CD1c-positive myeloid dendritic cell (primary cell): ENCODE data around the gene FMNL2.

Source experiments
- DNase-seq: peaks from one replicate; pipeline ENCODE4 v3.0.0-alpha.2; 2016; ENCODE audit errors: extremely low spot score

Gene FMNL2

DNA sequence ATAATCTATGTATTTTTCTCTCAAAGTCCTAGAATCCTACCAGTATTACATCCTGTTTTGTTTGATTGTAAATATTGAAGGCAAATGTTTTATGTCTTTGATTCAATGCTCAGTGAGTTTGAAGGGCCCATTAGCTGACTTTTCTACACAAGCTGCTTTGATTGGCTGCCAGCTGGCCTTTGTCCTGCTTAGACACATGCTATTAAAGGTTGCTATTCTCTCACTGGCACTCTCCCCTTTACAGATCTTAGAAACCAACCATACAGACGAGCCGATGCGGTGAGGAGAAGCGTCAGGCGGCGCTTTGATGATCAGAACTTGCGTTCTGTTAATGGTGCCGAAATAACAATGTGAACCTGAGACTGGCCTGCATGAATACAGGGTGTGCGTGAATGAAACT is 312.6 kb downstream of the FMNL2 start:
- DNase-seq, result no peak

DNA sequence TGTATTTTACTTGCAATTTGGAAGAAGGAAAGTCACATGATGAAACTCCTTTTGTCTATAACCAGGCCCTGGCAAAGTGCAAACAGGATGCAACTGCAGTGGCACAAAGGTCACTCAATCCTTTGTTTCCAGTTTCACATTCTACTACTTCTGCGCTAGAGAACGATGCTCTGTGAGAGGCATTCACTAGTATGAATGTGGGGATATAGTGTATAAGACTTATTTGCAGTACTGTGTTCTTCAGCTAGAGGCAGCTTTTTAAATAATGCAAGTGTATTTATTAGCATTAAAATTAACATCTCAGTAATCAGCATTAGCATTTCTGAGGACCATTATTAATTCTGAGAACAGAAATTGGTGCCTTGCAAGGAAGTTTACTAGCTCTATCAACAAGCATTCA is 313.4 kb downstream of the FMNL2 start:
- DNase-seq, result no peak

DNA sequence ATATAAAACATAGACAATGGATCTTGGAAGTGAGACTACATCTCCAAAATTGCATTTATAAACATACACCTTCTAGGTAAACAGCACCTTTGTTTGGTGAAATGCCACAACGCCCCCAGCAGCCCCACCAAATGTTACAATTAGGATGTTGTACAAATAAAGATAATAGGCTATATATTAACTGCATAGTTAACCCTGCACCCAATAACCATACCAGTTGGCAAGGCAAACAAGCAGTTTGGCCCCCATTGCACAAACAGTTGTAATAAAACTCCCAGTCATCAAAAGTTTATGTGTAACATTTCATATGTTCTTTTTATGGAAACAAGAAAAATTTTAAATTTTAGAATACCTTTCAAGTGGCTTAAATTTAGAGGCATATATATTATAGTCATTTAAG is 315.0 kb downstream of the FMNL2 start:
- DNase-seq, result no peak

DNA sequence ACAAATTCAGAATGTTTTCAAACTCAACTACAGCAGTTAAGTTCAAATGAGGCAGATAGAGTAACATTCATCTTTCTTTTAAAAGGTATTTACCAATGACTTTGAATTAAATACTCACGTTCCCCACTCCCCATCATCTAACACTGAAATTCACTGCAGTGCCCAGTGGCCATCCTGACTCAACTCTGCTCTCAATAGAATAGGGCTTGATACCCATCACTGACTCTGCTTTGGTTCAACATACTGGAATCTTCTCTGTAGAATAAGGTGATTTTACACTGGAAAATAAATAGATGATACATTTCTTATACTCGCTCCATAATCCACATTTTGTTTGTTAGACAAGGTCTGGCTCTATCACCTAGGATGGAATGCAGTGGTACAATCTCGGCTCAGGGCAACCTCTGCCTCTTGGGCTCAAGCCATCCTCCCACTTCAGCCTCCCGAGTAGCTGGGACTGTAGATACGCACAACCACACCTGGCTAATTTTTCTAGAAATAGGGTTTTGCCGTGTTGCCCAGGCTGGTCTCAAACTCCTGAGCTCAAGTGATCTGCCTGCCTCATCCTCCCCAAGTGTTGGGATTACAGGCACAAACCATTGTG is 315.9 kb downstream of the FMNL2 start:
- DNase-seq, result no peak

DNA sequence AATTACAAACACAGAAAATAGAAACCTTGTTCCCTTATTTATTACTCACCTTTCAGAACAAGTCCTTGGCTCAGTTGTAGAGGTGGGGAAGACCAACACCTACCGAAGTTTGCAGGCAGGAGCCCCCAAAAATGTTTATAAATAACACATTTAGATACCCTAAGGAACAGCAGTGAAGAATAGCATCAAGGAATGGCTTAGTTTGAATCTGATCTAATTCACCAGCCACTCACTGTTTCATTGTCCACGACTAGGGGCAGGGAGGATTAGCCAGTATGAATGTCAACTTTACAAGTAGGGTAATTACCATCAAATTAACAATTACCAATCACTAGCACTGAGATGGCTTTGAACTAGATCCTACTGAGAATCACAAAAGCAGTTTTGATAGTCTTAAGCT is 316.9 kb downstream of the FMNL2 start:
- no peak for DNase-seq

DNA sequence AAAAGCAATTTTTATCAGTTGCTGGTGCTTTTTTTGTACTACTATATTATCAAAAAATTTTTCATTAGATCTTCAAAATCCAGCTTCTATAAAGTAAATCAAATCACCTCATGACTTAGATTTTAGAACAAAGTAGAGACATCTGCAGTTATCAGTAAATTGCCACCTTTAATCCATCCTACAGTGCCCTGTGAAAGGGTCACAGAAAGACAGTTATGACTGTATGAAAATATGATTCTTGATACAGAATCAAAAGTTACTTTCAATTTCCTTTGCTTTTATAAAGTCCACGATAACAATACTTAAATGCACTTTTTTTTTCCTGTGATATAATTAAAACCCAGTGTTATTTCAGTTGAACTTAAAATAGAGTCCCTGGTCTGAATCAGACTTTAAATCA is 320.9 kb downstream of the FMNL2 start:
- no peak for DNase-seq

DNA sequence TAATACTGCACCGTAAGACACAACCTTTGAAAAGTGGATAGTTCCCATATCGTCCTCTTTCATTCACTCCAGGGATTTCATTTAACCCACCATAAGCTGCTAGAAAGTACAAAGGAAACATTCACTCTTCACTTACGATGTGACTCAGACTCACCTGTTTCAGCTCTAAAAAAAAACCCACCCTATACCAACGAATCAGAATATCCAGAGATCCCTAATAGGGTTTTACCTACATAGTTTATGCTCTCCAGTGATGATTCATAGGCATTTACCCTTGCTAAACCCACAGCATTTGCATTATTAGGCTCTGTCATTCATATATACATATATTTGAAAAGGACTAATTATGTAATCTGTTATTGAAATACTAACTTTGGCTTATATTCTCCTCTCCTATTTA is 322.1 kb downstream of the FMNL2 start:
- DNase-seq, result no peak

DNA sequence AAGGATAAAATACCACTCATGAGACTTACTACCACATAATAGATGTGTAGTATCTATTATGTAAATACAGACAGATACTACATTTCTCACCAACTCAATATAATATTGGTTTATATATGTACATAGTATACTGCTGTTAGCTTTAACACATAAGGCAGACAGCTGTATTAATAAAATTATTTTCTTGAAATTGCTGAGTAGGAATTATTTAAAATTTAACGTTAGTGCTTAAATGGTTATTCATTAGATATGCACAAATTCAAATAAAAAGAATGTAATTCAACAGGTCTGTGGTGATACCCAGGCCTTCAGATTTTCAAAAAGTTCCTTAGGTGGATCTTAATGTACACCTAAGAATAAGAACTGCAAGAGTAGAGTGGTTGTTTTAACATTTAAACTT is 323.2 kb downstream of the FMNL2 start:
- no peak for DNase-seq

DNA sequence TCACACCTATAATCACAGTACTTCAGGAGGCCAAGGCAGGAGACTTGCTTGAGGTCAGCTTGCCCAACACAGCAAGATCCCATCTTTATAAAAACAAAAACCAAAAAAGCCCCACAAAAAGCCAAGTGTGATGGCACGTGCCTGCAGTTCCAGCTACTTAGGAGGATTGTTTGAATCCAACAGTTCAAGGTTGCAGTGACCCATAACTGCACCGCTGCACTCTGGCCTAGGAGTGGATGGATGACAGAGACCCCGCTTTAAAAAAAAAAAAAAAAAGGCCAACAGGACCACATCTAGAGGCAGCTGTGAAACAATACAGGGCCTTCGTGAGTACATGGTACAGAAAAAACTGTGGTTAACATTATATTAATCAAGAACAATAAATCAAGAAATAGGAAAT is 326.1 kb downstream of the FMNL2 start:
- no peak for DNase-seq

DNA sequence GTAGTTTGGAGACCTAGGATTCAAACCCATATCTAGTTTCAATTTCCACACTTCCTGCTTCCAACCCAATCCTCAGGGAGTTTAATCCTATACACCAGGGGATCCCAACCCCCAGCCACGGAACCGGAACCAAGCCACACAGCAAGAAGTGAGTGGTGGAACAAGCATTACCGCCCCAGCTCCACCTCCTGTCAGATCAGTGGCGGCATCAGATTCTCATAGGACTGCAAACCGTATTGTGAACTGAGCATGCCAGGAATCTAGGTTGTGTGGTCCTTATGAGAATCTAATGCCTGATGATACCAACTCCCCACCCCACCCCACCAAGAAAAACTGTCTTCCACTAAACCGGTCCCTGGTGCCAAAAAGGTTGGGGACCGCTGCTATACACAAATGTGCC is 329.8 kb downstream of the FMNL2 start:
- DNase-seq, result no peak

DNA sequence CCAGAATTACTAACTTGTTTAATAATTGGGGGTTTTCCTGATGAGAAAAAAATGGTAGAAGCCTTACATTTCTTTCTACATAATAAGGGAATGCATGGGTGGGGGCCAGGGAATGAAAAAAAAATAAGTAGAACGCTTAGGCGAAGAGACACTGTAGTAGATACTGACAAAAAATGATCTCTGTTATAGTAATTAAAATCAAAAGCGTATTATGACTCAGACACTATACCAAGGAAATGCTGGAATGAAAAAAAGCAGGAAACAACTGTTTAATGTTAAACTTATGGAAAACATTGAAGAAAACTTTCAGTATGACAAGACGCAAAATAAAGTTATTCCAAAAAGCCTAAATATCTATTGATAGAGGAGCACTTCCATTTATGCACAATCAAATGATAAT is 339.4 kb downstream of the FMNL2 start:
- no peak for DNase-seq

DNA sequence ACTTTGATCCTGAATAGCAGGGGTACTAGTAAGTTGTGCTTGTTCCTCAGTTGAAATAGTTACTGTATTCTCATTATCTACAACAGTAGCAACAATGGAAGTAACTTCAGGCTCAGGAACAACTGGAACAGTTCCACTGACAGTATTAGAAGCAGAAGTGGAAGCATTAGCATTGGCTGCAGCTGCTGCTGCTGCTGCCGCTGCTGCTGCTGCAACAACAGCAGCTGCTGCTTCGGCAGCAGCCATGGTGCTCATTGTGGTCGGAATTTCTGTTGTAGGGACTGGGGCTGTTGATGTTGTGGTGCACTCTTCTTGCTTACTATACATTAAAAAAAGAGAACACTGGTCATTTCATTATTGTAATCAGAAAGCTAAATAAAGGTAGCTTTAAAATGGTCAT is 341.5 kb downstream of the FMNL2 start:
- DNase-seq, result no peak

DNA sequence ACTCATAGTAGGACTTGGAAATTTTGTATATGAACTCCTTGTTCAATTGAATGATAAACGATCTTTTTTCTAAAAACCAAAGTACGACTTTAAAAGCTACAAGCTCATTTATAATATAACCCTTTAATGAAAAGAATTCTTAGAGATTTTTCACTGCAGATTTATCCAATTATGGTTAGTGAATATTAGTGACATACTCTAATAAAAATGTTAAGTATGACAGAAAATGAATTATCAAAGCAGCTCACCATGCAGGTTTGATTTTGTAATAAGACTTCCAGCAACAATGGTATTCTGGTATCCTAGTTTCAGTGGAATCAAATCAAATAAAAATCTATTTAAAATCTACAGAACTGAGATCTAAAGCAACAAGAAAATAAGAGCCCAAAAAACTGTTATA is 343.8 kb downstream of the FMNL2 start:
- no peak for DNase-seq

DNA sequence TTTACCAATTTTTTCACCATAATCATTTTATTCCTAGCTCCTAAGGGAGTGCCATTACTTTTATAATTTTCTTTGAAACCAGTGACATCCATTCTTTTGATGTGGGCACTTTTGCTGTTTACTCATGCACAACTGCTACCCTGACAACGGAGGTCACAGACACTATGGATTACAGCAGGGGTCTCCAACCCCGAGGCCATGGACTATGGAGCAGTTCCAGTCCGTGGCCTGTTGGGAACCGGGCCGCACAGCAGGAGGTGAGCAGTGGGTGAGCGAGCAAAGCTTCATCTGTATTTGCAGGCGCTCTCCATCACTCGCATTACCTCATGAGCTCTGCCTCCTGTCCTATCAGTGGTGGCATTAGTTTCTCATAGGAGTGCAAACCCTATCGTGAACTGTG is 347.7 kb downstream of the FMNL2 start:
- DNase-seq, result no peak

DNA sequence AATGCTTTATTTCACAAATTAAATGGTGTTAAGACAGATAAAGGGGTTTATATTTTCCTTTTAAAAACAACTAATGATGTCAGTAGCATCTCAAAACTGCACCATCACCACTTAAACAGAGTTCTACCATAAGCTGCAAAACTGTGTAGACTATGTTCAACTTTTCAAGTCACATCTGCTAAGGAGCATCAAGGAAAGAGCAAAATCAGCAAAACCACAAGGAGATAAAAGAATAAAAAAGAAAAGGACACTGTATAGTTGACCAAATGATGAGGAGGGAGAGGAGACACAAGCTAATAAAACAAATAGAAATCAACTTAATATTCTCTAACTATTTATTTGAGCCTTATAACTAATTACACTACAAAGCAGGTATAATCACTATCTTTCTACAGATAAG is 348.4 kb downstream of the FMNL2 start:
- DNase-seq, result no peak

DNA sequence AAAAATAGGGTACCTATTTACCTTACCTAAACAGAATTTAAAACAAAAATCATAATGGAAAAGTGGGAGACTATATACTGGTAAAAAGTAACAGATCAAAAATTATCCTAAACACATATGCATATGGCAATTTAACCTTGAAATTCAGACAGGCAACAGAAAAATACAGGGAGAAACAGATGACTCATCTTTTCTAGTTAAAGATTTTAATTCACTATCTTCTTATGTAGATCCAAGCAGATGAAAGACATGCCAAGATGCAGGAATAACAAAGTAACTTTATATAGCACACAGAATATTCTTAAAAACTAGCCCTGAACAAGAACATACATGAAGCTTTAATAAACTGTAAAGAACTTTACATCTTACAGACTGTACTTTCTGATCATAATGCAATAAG is 351.3 kb downstream of the FMNL2 start:
- DNase-seq, result no peak

DNA sequence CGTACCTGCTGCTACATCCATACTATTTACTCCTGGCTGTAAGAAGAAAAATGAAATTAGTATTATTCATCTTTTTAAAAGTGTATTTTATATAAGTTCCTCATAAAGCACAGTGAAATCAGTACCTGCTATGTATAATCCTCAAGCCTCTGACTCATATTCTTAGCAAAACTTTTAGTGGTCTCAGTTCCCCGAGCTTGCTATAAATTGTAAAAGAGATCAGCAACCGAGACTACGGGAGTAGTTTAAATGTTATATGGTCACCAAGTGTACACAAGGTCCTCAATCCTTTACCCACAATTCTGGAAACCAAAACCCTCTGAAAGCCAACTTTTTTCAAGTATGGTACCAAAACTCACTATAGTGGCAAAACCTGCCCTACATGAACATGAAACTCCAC is 358.1 kb downstream of the FMNL2 start:
- peak; percentile 8 for DNase-seq

DNA sequence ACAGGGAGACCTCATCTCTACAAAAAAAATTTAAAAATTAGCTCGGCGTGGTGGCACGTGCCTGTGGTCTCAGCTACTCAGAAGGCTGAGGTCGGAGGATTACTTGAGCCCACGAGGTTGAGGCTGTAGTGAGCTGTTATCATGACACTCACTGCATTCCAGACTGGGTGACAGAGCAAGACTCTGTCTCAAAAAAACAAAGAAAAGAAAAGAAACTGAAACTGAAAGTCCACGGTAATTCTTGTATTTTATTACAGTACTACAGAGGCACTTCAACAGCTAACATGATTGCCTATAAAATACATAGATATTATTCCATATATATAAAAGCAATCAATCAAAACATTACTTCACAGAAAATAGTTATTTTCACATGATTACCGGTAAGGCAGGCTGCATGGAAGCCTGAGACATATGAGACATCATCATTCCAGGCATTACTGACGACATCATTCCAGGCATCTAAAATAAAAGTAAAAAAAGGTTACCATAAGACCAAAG is 359.2 kb downstream of the FMNL2 start:
- DNase-seq, result no peak

DNA sequence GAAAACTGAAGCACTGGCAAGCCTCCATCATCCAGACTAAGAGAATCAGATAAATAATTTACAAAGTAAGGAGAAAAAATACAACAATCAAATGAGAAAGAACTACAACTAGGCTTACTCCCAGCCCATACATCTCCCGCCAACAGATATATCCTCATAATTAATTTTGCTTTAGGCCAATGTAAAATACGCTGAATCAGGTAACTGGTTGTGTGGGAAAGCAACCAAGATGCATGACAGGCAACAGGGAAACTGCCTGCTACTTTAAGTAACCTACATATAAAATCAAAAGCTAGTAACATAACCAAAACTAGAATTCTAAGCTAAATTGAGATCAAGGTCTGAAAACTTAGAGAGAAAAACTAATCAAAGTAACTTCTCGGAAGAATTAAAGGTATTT is 360.8 kb downstream of the FMNL2 start:
- no peak for DNase-seq

DNA sequence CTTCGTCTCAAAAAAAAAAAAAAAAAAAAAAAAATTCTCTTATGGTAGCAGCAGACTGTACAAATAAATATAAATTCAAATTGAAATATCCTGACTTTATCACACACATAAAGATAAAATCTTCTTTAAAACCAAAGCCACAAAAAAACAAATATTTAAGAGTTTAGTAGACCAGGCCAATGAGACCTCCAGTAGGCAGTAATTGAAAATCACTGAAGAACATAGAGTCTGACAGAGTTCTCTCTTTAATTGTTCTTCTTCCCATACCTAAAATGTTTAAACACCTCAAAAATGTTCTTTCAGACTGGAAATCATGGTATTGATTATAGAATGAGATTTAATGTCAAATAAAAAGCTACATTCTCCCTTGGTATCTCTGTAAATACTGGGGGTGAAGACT is 361.5 kb downstream of the FMNL2 start:
- DNase-seq, result no peak
